Stimulated activated CD4-positive, alpha-beta T cell treated with anti-CD3 and anti-CD28 coated beads, Interleukin-2, amount 100 ng/mL, for 4 hours (primary cell): Measurements from ENCODE around the gene MCU.
"Not testable (repeated sequence)": the region's sequence is repeated elsewhere in the genome, so short reads cannot be mapped to it uniquely, and the experiment has no call there.

Experiments used
- DNase-seq: peaks from one replicate; pipeline ENCODE4 v3.0.0-alpha.2; 2020; ENCODE audit warnings: low read depth

MCU gene

DNA sequence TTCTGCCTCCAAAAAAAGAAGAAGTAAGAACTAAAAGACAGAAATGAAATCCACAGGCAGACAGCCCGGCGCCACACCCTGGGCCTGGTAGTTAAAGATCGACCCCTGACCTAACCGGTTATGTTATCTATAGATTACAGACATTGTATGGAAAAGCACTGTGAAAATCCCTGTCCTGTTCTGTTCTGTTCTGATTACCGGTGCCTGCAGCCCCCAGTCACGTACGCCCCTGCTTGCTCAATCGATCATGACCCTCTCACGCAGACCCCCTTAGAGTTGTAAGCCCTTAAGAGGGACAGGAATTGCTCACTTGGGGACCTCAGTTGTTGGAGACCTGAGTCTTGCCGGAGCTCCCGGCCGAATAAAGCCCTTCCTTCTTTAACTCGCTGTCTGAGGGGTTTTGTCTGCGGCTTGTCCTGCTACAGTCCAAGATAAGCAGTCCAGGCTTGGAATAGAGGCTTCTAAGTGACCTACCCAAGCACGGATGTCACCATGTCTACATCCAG, 212.1 kb downstream of the MCU start:
- DNase-seq = not testable (repeated sequence)

DNA sequence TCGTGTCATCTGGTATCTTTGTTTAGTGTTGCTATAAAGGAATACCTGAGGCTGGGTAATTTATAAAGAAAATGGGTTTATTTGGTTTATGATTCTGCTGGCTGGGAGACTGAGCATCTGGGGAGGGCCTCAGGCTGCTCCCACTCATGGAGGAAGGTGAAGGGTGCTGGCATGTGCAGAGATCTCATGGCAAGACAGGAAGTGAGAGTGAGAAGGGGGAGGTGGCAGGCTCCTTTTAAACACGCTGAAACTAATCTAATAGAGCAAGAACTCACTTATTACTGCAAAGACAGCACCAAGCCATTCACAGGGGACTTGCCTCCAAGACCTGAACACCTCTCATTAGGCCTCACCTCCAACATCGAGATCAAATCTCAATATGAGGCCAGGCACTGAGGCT, 212.9 kb downstream of the MCU start:
- DNase-seq = no peak

- no peak for DNase-seq
These were observed 214.5 kb downstream of the MCU start for GRCh38 chr10:72906446-72906845.

- no peak for DNase-seq
These were observed 218.8 kb downstream of the MCU start for GRCh38 chr10:72910705-72911104.

- DNase-seq = no peak
These were observed 219.8 kb downstream of the MCU start for GRCh38 chr10:72911758-72912157.

DNA sequence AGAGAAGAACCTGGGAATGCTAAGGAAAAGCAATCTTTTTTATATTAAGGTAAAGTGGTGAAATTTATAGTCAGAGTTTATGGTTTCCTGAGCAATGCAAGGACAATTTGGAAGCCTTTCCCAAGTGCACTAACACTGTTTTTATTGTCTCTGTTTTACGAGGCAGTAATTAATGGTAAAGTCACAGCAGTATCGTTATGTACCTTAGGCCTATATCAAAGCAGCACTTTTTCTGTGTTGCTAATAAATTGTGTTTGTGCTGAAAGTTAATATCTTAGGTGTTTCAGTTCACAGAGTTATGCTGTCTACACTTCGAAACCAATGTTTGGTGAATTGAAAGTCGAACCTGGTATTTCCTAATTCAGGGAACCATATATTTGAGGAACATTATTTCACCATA, 220.8 kb downstream of the MCU start:
- DNase-seq = no peak

GRCh38 chr10:72913287-72913686, 221.3 kb downstream of the MCU start:
- DNase-seq = no peak

DNA sequence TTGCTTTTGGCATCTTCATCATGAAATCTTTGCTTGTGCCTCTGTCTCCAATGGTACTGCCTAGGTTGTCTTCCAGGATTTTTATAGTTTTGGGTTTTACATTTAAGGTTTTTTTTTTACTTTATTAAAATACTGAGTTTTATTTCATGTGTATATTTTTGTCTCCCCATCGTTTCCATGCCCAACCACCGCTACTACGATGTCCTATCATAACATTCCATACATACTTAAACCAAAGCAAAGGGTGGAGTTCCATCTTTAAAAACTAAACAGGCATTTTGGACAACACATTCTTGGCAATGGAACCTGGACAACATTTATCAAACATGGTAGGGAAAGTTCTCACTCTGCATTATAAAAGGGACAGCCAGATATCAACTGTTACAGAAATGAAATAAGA, 225.3 kb downstream of the MCU start:
- DNase-seq = not testable (repeated sequence)

GRCh38 chr10:72917803-72918332, 225.9 kb downstream of the MCU start:
- not testable (repeated sequence) for DNase-seq

DNA sequence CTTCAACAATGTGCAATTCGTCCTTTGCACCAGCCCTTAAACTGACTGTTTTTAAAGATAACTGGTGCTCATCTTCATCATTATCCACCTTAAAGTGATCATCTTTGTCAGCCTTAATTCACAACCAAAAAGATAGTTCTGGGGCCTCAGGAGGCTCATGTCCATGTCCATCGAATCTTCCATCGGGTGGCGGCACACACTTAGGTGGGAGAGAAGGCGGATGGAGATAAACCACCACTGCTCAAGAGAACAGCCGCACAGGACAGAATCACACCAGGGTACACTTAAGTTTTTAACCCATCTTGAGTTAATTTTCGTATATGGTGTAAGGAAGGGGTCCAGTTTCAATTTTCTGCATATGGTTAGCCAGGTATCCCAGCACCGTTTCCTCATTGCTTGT, 226.4 kb downstream of the MCU start:
- DNase-seq = no peak

DNA sequence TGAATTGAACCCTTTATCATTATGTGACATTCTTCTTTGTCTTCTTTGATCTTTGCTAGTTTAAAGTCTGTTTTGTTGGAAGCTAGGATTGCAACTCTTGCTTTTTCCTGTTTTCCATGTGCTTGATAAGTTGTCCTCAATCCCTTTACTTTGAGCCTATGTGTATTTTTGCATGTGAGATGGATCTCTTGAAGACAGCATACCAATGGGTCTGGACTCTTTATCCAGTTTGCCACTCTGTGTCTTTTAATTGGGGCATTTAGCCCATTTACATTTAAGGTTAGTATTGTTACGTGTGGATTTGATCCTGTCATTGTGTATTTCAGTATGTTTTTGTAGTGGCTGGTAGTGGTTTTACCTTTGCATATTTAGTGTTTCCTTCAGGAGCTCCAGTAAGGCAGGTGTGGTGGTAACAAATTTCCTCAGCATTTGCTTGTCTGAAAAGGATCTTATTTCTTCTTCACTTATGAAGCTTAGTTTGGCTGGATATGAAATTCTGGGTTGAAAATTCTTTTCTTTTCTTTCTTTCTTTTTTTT, 229.3 kb downstream of the MCU start:
- DNase-seq = not testable (repeated sequence)

GRCh38 chr10:72924351-72924750, 232.4 kb downstream of the MCU start:
- DNase-seq = no peak

DNA sequence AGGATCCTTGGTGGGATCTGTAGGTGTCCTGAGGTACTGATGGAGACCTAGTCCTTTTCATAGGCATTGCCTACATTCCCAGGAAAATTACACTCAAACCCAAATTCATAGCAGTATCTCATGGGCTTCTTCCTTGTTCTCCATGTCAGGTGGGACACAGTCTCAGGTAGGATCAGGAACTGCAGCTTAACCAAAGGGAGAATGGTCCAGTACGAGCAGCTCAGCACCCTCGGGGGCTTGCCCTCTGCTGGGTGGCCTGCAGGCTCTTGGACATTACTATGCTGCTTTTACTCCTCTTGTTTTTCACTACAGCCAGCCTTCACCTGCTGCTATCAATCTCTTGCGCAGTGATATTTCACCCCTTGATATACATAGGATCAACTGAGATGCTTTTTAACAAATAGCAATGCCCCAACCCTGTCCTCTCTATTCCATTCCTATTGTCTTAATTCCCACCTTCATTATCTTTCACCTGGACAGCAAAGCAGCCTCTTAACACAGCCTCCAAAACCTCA, 234.1 kb downstream of the MCU start:
- no peak for DNase-seq

DNA sequence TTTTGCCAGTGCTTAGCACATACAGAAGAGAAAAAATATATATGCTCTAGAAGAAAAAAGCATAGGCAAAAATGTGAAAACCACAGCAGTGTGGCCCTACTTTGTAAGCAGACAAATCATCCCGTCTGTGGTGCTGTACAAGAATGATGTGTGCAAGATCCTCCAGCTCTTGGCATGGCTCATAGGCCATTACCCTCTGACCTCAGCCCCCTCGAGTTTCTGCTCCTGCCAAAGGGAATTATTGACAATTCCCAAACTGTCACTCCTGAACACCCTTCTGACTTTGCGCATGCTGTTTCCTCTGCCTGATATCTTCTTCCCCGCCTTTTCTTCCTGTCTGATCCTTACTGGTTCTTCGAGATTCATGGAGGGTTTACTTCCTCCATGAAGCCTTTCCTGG, 235.5 kb downstream of the MCU start:
- no peak for DNase-seq

GRCh38 chr10:72928798-72929197, 236.9 kb downstream of the MCU start:
- DNase-seq = no peak

GRCh38 chr10:72930276-72930675, 238.3 kb downstream of the MCU start:
- DNase-seq = no peak

- DNase-seq = no peak
These were observed 240.5 kb downstream of the MCU start for GRCh38 chr10:72932259-72933015.

- no peak for DNase-seq
These were observed 243.4 kb downstream of the MCU start for GRCh38 chr10:72935361-72935760.
